ENCODE results near the gene MAPT. TPM values are rescaled to one million over a fixed set of nuclear protein-coding genes. Genes with fewer than 3 reads are reported as not detected.

MAPT gene
- total RNA-seq, 1 donor from 2014 or later, result 2.1 TPM

DNA sequence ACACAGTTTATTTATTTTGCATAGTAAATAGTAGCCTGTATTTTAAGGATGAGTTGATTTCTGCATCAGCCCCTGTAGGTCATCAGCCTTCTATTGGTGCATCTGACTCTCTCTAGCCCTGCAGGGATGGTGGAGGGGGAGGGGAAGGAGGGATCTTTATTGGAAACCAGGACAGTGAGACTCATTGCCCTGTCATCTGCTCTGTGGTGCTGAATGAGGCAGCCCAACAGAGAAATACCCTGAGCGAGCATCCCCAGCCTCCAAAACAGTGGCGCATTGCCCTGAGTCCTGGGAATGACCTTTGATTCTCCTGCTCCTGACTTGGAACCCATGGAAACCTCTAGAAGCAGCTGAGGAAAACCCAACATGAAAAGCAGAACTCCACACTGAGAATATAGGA lies 59.2 kb downstream of the MAPT start:
- Histone ChIP-seq H4K20me1 (ENCODE audit: insufficient read depth, low read length) (no peaks in the 10 kb centered on the region), H3K9me3 (ENCODE audit: insufficient read depth, low read depth, low read length) (no peaks in the 10 kb centered on the region), H3K9ac (ENCODE audit: low read length) (no peak overlapping the region), H3K4me2 (ENCODE audit: low read length) (no peak overlapping the region), H3K4me3 (ENCODE audit: insufficient read depth, low read depth, low read length) (no peak overlapping the region), H3K36me3 (ENCODE audit: insufficient read depth, low read length) (no peaks in the 10 kb centered on the region), H2AFZ (ENCODE audit: low read depth, low read length) (no peak overlapping the region), H3K27ac (ENCODE audit: low read depth, low read length) (no peak overlapping the region), H3K4me1 (ENCODE audit: insufficient read depth, low read length) (no peaks in the 10 kb centered on the region), H3K27me3 (ENCODE audit: insufficient read depth, low read length) (peaks cover 17% of the 10 kb centered on the region), H3K79me2 (ENCODE audit: insufficient read depth, low read length) (no peaks in the 10 kb centered on the region)
- Mint-ChIP-seq H3K36me3 (ENCODE audit: low read depth, unreplicated experiment) (no peaks in the 10 kb centered on the region), H3K9me3 (ENCODE audit: unreplicated experiment) (no peaks in the 10 kb centered on the region), H3K27ac (ENCODE audit: unreplicated experiment) (no peak overlapping the region), H3K4me3 (ENCODE audit: unreplicated experiment) (no peak overlapping the region), H3K4me1 (ENCODE audit: low read depth, unreplicated experiment) (peaks cover 13% of the 10 kb centered on the region), H3K27me3 (ENCODE audit: low read depth, unreplicated experiment) (peaks cover 7% of the 10 kb centered on the region)
- FAIRE-seq, result no peak
- no peak for TF ChIP-seq EZH2 (IDR thresholded peaks at IDR 0.05; ENCODE audit: insufficient read depth, low read length)
- TF ChIP-seq, protein P1, sequence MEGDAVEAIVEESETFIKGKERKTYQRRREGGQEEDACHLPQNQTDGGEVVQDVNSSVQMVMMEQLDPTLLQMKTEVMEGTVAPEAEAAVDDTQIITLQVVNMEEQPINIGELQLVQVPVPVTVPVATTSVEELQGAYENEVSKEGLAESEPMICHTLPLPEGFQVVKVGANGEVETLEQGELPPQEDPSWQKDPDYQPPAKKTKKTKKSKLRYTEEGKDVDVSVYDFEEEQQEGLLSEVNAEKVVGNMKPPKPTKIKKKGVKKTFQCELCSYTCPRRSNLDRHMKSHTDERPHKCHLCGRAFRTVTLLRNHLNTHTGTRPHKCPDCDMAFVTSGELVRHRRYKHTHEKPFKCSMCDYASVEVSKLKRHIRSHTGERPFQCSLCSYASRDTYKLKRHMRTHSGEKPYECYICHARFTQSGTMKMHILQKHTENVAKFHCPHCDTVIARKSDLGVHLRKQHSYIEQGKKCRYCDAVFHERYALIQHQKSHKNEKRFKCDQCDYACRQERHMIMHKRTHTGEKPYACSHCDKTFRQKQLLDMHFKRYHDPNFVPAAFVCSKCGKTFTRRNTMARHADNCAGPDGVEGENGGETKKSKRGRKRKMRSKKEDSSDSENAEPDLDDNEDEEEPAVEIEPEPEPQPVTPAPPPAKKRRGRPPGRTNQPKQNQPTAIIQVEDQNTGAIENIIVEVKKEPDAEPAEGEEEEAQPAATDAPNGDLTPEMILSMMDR (IDR thresholded peaks at IDR 0.05; ENCODE audit: insufficient read depth, low read depth, low read length), result no peak
- no peak for DNase-seq (ENCODE audit: low read depth)

DNA sequence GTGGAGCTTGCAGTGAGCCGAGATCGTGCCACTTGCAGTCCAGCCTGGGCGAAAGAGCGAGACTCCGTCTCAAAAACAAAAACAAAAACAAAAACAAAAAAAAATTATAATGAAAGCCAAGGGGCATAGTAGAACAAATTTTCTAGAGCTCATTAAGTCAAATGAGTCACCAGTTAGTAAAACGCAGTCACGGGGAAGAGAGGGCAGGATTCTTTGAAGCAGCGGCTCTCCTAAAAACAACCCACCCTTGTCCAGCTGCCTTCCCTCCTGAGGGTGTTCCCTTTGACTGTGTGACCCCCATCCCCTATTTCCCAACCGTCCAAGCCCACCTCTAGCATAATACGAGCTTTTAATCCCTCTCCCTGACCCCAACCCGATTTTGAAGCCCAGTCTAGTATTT lies 60.6 kb downstream of the MAPT start:
- Histone ChIP-seq H3K36me3 (ENCODE audit: insufficient read depth, low read length) (no peaks in the 10 kb centered on the region), H3K4me3 (ENCODE audit: insufficient read depth, low read depth, low read length) (no peak overlapping the region), H3K9me3 (ENCODE audit: insufficient read depth, low read depth, low read length) (no peaks in the 10 kb centered on the region), H2AFZ (ENCODE audit: low read depth, low read length) (no peak overlapping the region), H3K27me3 (ENCODE audit: insufficient read depth, low read length) (peaks cover 14% of the 10 kb centered on the region), H3K9ac (ENCODE audit: low read length) (no peak overlapping the region), H4K20me1 (ENCODE audit: insufficient read depth, low read length) (no peaks in the 10 kb centered on the region), H3K4me1 (ENCODE audit: insufficient read depth, low read length) (no peaks in the 10 kb centered on the region), H3K79me2 (ENCODE audit: insufficient read depth, low read length) (no peaks in the 10 kb centered on the region), H3K27ac (ENCODE audit: low read depth, low read length) (no peak overlapping the region), H3K4me2 (ENCODE audit: low read length) (no peak overlapping the region)
- Mint-ChIP-seq H3K36me3 (ENCODE audit: low read depth, unreplicated experiment) (no peaks in the 10 kb centered on the region), H3K4me1 (ENCODE audit: low read depth, unreplicated experiment) (peaks cover 13% of the 10 kb centered on the region), H3K9me3 (ENCODE audit: unreplicated experiment) (no peaks in the 10 kb centered on the region), H3K4me3 (ENCODE audit: unreplicated experiment) (no peak overlapping the region), H3K27me3 (ENCODE audit: low read depth, unreplicated experiment) (no peaks in the 10 kb centered on the region), H3K27ac (ENCODE audit: unreplicated experiment) (no peak overlapping the region)
- TF ChIP-seq, protein P1 (IDR thresholded peaks at IDR 0.05; ENCODE audit: insufficient read depth, low read depth, low read length), result no peak
- TF ChIP-seq EZH2 (IDR thresholded peaks at IDR 0.05; ENCODE audit: insufficient read depth, low read length), result no peak
- DNase-seq (ENCODE audit: low read depth) (no peak), FAIRE-seq (no peak)

DNA sequence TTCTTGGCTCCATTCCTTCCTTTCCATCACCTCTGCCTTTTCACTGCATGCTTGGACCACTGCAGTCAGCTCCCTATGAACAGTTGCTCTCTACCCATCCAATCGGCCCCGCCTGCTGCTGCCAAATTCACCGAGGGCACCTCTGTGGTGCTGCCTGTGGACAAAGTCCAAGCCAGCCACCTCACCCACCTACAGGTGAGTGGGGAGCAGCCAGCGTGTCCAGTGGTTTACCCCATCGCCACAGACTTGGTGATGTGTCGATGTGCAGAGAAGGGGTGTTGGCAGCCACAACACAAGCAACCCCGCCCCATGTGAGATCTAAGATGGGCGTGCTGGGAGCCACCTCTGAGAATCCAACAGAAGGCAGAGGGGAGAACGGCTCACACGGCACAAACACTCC lies 61.0 kb downstream of the MAPT start:
- H3K4me1 ChIP-seq (ENCODE audit: insufficient read depth, low read length), result no peaks in the 10 kb centered on the region
- no peak for DNase-seq (ENCODE audit: low read depth)
- Mint-ChIP-seq H3K36me3 (ENCODE audit: low read depth, unreplicated experiment) (no peaks in the 10 kb centered on the region), H3K9me3 (ENCODE audit: unreplicated experiment) (no peaks in the 10 kb centered on the region), H3K4me1 (ENCODE audit: low read depth, unreplicated experiment) (peaks cover 13% of the 10 kb centered on the region), H3K27me3 (ENCODE audit: low read depth, unreplicated experiment) (no peaks in the 10 kb centered on the region), H3K27ac (ENCODE audit: unreplicated experiment) (no peak overlapping the region), H3K4me3 (ENCODE audit: unreplicated experiment) (no peak overlapping the region)
- H3K4me3 ChIP-seq (ENCODE audit: insufficient read depth, low read depth, low read length), result no peak overlapping the region
- TF ChIP-seq, protein P1 (IDR thresholded peaks at IDR 0.05; ENCODE audit: insufficient read depth, low read depth, low read length), result no peak
- no peak for TF ChIP-seq EZH2 (IDR thresholded peaks at IDR 0.05; ENCODE audit: insufficient read depth, low read length)
- no peaks in the 10 kb centered on the region for H3K9me3 ChIP-seq (ENCODE audit: insufficient read depth, low read depth, low read length)
- H3K79me2 ChIP-seq (ENCODE audit: insufficient read depth, low read length), result no peaks in the 10 kb centered on the region
- H3K27ac ChIP-seq (ENCODE audit: low read depth, low read length), result no peak overlapping the region
- H3K36me3 ChIP-seq (ENCODE audit: insufficient read depth, low read length), result no peaks in the 10 kb centered on the region
- H3K9ac ChIP-seq (ENCODE audit: low read length), result no peak overlapping the region
- H4K20me1 ChIP-seq (ENCODE audit: insufficient read depth, low read length), result no peaks in the 10 kb centered on the region
- FAIRE-seq, result no peak
- no peak overlapping the region for H3K4me2 ChIP-seq (ENCODE audit: low read length)
- no peak overlapping the region for H2AFZ ChIP-seq (ENCODE audit: low read depth, low read length)
- H3K27me3 ChIP-seq (ENCODE audit: insufficient read depth, low read length), result peaks cover 14% of the 10 kb centered on the region

Measured in astrocyte (in vitro differentiated cells and primary cell).